Tibial artery (tissue), 4 donors: ENCODE results near the gene RHBDD1.

ENCODE experiments used
- DNase-seq, 2 donors: peaks; one replicate each; pipeline ENCODE4 v3.0.0-alpha.2; 2019
- H3K27ac ChIP-seq, 2 donors: fragments of 200-600 bp; sonication (generic) in 1 of 2; 1 replicate in 1 of 2; 2 replicates in 1 of 2; pipeline ENCODE4 v1.5.1; 2018 to 2019; ENCODE audit warnings: mild to moderate bottlenecking in 1 of 2
- H3K27me3 ChIP-seq, 2 donors: fragments of 200-600 bp; sonication (generic) in 1 of 2; one replicate each; pipeline versions ENCODE4 v1.5.1 to v1.6.0; 2016 to 2019
- H3K36me3 ChIP-seq, 3 donors: fragments of 200-600 bp; sonication (generic) in 2 of 3; one replicate each; pipeline ENCODE4 v1.5.1; 2016 to 2019; ENCODE audit warnings: mild to moderate bottlenecking in 2 of 3
- H3K4me1 ChIP-seq, 4 donors: fragments of 200-600 bp; sonication (generic) in 2 of 4; 1 replicate in 3 of 4; 2 replicates in 1 of 4; pipeline ENCODE4 v1.5.1; 2016 to 2019
- H3K4me3 ChIP-seq, 2 donors: fragments of 200-600 bp; sonication (generic) in 1 of 2; 1 replicate in 1 of 2; 2 replicates in 1 of 2; pipeline ENCODE4 v1.5.1; 2018 to 2019; ENCODE audit warnings: mild to moderate bottlenecking in 2 of 2
- H3K9me3 ChIP-seq, 3 donors: fragments of 200-600 bp; sonication (generic) in 1 of 3; one replicate each; pipeline ENCODE4 v1.5.1; 2016 to 2019
- CTCF ChIP-seq, 2 experiments: fragments of 200-600 bp in 1 of 2; fragments of 450-650 bp in 1 of 2; IDR thresholded peaks; one replicate each; pipeline ENCODE4 v1.5.1; 2017 to 2019; ENCODE audit warnings: antibody characterized with exemption in 2 of 2, mild to moderate bottlenecking in 1 of 2, moderate library complexity in 1 of 2
- intact Hi-C: fragments of 100-400 bp; cut with DNase I; formaldehyde crosslinking; loops from one replicate; pipeline ENCODE4 v1.15.0; 2023; ENCODE audit warnings: low total_unique reads

Gene RHBDD1

GRCh38 chr2:227031379-227031778 is 195.5 kb downstream of the RHBDD1 start:
- DNase-seq, result no peak
- Histone ChIP-seq H3K4me3 (no peak overlapping the region), H3K27me3 (no peaks in the 10 kb centered on the region), H3K4me1 (no peaks in the 10 kb centered on the region), H3K27ac (no peak overlapping the region), H3K36me3 (no peaks in the 10 kb centered on the region), H3K9me3 (no peaks in the 10 kb centered on the region)
- TF ChIP-seq CTCF (IDR thresholded peaks at IDR 0.05), result no peak
- intact Hi-C loops, result no loop called here

GRCh38 chr2:227033471-227034148 is 197.8 kb downstream of the RHBDD1 start:
- Histone ChIP-seq H3K36me3 (no peaks in the 10 kb centered on the region), H3K4me1 (no peaks in the 10 kb centered on the region), H3K4me3 (no peak overlapping the region), H3K27ac (no peak overlapping the region), H3K9me3 (no peaks in the 10 kb centered on the region), H3K27me3 (no peaks in the 10 kb centered on the region)
- DNase-seq, result no peak
- TF ChIP-seq CTCF (IDR thresholded peaks at IDR 0.05), result no peak
- intact Hi-C loops, result no loop called here

GRCh38 chr2:227035711-227036367 is 200.0 kb downstream of the RHBDD1 start:
- no peak for TF ChIP-seq CTCF (IDR thresholded peaks at IDR 0.05)
- Histone ChIP-seq H3K27me3 (no peaks in the 10 kb centered on the region), H3K36me3 (no peaks in the 10 kb centered on the region), H3K9me3 (no peaks in the 10 kb centered on the region), H3K4me1 (no peaks in the 10 kb centered on the region), H3K4me3 (no peak overlapping the region), H3K27ac (no peak overlapping the region)
- intact Hi-C loops, result loop anchor here (5.0 kb wide), 1 partner anchor 676 kb away; no protein-coding TSS in a partner anchor
- DNase-seq, result no peak

GRCh38 chr2:227036527-227036926 is 200.7 kb downstream of the RHBDD1 start:
- TF ChIP-seq CTCF (IDR thresholded peaks at IDR 0.05), result no peak
- intact Hi-C loops, result loop anchor here (5.0 kb wide), 1 partner anchor 676 kb away; no protein-coding TSS in a partner anchor
- H3K27ac ChIP-seq, result no peak overlapping the region
- no peaks in the 10 kb centered on the region for H3K4me1 ChIP-seq
- no peaks in the 10 kb centered on the region for H3K36me3 ChIP-seq
- H3K4me3 ChIP-seq, result no peak overlapping the region
- no peaks in the 10 kb centered on the region for H3K27me3 ChIP-seq
- DNase-seq, result no peak
- H3K9me3 ChIP-seq, result no peaks in the 10 kb centered on the region

GRCh38 chr2:227038550-227039189 is 202.8 kb downstream of the RHBDD1 start:
- DNase-seq, result no peak
- H3K27ac ChIP-seq, result no peak overlapping the region
- TF ChIP-seq CTCF (IDR thresholded peaks at IDR 0.05), result no peak
- H3K4me1 ChIP-seq, result no peaks in the 10 kb centered on the region
- H3K4me3 ChIP-seq, result no peak overlapping the region
- H3K36me3 ChIP-seq, result no peaks in the 10 kb centered on the region
- no peaks in the 10 kb centered on the region for H3K27me3 ChIP-seq
- no peaks in the 10 kb centered on the region for H3K9me3 ChIP-seq
- intact Hi-C loops, result loop anchor here (5.0 kb wide), 1 partner anchor 674 kb away; no protein-coding TSS in a partner anchor
